HL-60 (cell line): ENCODE results near the gene IQCH.

Source experiments
- DNase-seq, 2 experiments: peaks; one replicate each; pipeline ENCODE4 v3.0.0-alpha.2; 2010 to 2020; ENCODE audit warnings: low read depth in 1 of 2, low spot score in 1 of 2
- H3K27ac ChIP-seq: fragments of 250-450 bp; sonication (Bioruptor Pico); replicated peaks from 2 replicates; pipeline ENCODE4 v1.5.1; 2020; ENCODE audit warnings: mild to moderate bottlenecking, moderate library complexity
- H3K27me3 ChIP-seq: fragments of 250-450 bp; sonication (Bioruptor Pico); 2 replicates; pipeline ENCODE4 v1.5.1; 2021; ENCODE audit warnings: mild to moderate bottlenecking, moderate library complexity; ENCODE audit not compliant: insufficient read depth, poor library complexity, severe bottlenecking
- H3K4me3 ChIP-seq: replicated peaks from 2 replicates; pipeline ENCODE4 v1.5.1; 2011; ENCODE audit warnings: mild to moderate bottlenecking, control low read depth, low read length; ENCODE audit not compliant: insufficient read depth
- GABPA ChIP-seq: IDR thresholded peaks from 2 replicates; pipeline ENCODE4 v1.6.1; 2012; ENCODE audit warnings: low read depth
- POLR2AphosphoS5 ChIP-seq: IDR thresholded peaks from 2 replicates; pipeline ENCODE4 v1.6.1; 2012; ENCODE audit warnings: low read depth
- SPI1 ChIP-seq: IDR thresholded peaks from 2 replicates; pipeline ENCODE4 v1.6.1; 2012; ENCODE audit warnings: low read depth, mild to moderate bottlenecking, borderline replicate concordance
- TF ChIP-seq, protein P1 (sequence below): IDR thresholded peaks from 2 replicates; pipeline ENCODE4 v1.6.1; 2012; ENCODE audit warnings: low read depth; ENCODE audit not compliant: insufficient replicate concordance
- TF ChIP-seq, protein P2 (sequence below): IDR thresholded peaks from one replicate; pipeline ENCODE4 v1.5.1; 2011; ENCODE audit warnings: low read length, control low read depth, inconsistent platforms; ENCODE audit not compliant: insufficient read depth

The IQCH gene

DNA sequence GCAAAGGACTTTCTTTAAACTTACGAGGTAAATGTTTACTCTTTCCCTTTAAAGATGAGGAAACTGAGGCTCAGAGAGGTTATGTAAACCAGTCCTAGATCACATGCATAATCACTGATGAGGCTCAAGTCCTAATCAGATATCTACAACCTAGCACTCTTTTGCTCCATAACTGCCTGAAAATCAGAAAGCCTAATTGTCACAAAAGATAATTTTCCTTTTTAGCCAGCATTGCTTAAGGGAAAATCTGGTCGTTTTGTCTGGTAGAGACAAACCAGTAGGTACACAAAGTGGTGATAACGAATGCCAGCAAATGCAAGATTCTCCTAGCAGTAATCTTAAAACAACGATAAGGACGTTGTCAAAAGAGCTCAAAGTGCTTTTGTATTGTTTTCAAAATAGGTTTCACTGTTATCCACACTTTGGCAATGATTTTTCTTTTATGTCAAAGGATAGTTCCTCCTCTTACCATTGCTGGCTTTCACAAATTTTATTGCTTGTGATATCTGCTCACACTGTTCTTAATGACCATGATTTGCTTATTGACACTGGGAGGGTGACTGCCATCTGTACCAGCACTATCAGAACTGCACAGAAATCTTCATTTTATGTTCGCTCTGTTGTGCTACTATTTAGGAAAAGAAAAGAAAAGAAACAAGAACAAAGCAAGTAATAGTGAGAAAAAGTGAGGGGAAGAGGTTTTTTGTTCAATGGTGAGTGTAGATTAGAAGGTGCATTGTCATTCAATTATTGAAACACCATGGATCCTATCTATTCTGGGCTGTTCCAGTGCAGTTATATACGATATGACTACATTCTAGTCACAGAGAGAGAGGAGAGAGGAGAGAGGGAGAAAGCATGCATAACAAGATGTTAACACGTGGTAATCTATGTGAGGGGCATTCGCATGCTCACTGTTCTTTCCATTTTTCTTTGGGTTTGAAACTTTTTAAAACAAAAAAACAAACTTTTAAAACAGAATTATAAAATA lies 13.7 kb downstream of the IQCH start:
- TF ChIP-seq, protein P1, sequence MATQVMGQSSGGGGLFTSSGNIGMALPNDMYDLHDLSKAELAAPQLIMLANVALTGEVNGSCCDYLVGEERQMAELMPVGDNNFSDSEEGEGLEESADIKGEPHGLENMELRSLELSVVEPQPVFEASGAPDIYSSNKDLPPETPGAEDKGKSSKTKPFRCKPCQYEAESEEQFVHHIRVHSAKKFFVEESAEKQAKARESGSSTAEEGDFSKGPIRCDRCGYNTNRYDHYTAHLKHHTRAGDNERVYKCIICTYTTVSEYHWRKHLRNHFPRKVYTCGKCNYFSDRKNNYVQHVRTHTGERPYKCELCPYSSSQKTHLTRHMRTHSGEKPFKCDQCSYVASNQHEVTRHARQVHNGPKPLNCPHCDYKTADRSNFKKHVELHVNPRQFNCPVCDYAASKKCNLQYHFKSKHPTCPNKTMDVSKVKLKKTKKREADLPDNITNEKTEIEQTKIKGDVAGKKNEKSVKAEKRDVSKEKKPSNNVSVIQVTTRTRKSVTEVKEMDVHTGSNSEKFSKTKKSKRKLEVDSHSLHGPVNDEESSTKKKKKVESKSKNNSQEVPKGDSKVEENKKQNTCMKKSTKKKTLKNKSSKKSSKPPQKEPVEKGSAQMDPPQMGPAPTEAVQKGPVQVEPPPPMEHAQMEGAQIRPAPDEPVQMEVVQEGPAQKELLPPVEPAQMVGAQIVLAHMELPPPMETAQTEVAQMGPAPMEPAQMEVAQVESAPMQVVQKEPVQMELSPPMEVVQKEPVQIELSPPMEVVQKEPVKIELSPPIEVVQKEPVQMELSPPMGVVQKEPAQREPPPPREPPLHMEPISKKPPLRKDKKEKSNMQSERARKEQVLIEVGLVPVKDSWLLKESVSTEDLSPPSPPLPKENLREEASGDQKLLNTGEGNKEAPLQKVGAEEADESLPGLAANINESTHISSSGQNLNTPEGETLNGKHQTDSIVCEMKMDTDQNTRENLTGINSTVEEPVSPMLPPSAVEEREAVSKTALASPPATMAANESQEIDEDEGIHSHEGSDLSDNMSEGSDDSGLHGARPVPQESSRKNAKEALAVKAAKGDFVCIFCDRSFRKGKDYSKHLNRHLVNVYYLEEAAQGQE: no peak
- TF ChIP-seq, protein P2, sequence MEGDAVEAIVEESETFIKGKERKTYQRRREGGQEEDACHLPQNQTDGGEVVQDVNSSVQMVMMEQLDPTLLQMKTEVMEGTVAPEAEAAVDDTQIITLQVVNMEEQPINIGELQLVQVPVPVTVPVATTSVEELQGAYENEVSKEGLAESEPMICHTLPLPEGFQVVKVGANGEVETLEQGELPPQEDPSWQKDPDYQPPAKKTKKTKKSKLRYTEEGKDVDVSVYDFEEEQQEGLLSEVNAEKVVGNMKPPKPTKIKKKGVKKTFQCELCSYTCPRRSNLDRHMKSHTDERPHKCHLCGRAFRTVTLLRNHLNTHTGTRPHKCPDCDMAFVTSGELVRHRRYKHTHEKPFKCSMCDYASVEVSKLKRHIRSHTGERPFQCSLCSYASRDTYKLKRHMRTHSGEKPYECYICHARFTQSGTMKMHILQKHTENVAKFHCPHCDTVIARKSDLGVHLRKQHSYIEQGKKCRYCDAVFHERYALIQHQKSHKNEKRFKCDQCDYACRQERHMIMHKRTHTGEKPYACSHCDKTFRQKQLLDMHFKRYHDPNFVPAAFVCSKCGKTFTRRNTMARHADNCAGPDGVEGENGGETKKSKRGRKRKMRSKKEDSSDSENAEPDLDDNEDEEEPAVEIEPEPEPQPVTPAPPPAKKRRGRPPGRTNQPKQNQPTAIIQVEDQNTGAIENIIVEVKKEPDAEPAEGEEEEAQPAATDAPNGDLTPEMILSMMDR: no peak
- no peak for TF ChIP-seq POLR2AphosphoS5
- no peak for TF ChIP-seq SPI1
- TF ChIP-seq GABPA: no peak
- Histone ChIP-seq H3K27me3 (no peaks in the 10 kb centered on the region), H3K27ac (no peak overlapping the region), H3K4me3 (no peak overlapping the region)
- no peak for DNase-seq

DNA sequence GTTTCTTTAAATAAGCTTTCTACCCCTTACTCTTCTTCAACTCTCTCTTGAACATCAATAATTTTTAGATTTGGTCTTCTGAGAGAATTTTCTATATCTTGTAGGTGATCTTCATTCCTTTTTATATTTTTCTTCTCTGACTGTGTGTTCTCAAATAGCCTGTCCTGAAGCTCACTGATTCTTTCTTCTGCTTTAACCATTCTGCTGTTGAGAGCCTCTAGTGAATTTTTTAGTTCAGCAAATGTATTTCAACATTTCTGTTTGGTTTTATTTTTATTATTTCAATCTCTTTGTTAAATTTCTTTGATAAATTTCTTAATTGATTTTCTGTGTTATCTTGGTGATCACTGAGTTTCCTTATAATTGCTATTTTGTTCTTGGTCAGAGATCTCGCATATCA lies 19.6 kb downstream of the IQCH start:
- Histone ChIP-seq H3K27me3 (no peaks in the 10 kb centered on the region), H3K27ac (no peak overlapping the region), H3K4me3 (no peak overlapping the region)
- TF ChIP-seq, protein P1: no peak
- TF ChIP-seq GABPA: no peak
- no peak for TF ChIP-seq POLR2AphosphoS5
- TF ChIP-seq, protein P2: no peak
- TF ChIP-seq SPI1: no peak
- DNase-seq: no peak

DNA sequence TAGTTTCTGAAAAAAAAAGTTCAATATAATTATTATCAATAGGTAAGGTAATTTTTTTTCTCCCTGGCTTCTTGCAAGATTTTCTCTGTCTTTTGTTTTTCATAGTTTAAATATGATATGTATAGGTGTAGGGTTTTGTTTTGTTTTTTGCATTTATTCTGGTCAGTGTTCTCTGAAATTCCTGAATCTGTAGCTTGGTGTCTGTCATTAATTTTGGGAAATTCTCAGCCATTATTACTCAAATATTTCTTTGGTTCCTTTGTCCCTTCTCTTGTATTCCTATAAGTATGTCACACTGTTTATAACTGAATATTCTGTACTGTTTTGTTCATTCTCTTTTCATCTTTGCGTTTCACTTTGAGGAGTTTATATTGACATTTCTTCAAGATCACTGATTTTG lies 22.1 kb downstream of the IQCH start:
- Histone ChIP-seq H3K4me3 (no peak overlapping the region), H3K27ac (no peak overlapping the region), H3K27me3 (no peaks in the 10 kb centered on the region)
- TF ChIP-seq SPI1 (no peak), POLR2AphosphoS5 (no peak)
- no peak for DNase-seq

DNA sequence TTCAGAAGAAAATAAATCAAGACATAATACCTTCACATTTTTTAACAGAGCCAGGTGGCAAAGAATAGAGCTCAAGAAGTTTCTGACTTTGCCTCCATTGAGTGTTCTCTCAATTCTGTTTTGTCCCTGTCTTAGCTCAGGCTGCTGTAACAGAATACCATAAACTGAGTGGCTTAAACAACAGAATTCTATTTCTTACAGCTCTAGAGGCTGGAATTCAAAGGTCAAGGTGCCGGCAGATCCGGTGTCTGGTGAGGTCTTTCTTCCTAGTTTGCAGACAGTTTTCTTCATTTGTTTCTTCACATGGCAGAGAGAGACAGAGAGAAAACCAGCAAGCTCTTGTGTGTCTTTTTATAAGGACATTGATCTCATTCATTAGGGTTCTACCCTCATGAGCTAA lies 25.6 kb downstream of the IQCH start:
- no peaks in the 10 kb centered on the region for H3K27me3 ChIP-seq
- DNase-seq: no peak
- TF ChIP-seq, protein P2: no peak
- TF ChIP-seq POLR2AphosphoS5 (no peak), GABPA (no peak), SPI1 (no peak)
- TF ChIP-seq, protein P1: no peak
- no peak overlapping the region for H3K4me3 ChIP-seq
- no peak overlapping the region for H3K27ac ChIP-seq
